T-helper 1 cell treated with Interleukin-12 subunit alpha and Interleukin-12 subunit beta and Interleukin-4 antibody, amounts not matched to agents 30 μg/mL and 1 μg/mL, for 36 hours (primary cell): ENCODE measurements around the gene COL9A3.

ENCODE experiments used
- H3K27ac Mint-ChIP-seq: one replicate; pipeline ENCODE4 v1.8.0; 2021; ENCODE audit warnings: mild to moderate bottlenecking, mixed read lengths
- H3K27me3 Mint-ChIP-seq: one replicate; pipeline ENCODE4 v1.8.0; 2021; ENCODE audit warnings: low read depth, mixed read lengths
- H3K36me3 Mint-ChIP-seq: one replicate; pipeline ENCODE4 v1.8.0; 2021; ENCODE audit warnings: low read depth, mixed read lengths
- H3K4me1 Mint-ChIP-seq: one replicate; pipeline ENCODE4 v1.8.0; 2021; ENCODE audit warnings: low read depth, mixed read lengths
- H3K4me3 Mint-ChIP-seq: one replicate; pipeline ENCODE4 v1.8.0; 2021; ENCODE audit warnings: mild to moderate bottlenecking, moderate library complexity, mixed read lengths
- H3K9me3 Mint-ChIP-seq: one replicate; pipeline ENCODE4 v1.8.0; 2021; ENCODE audit warnings: mixed read lengths

Gene COL9A3

GRCh38 chr20:62826646-62827310, 9.9 kb downstream of the COL9A3 start:
- no peak overlapping the region for H3K27ac Mint-ChIP-seq

DNA sequence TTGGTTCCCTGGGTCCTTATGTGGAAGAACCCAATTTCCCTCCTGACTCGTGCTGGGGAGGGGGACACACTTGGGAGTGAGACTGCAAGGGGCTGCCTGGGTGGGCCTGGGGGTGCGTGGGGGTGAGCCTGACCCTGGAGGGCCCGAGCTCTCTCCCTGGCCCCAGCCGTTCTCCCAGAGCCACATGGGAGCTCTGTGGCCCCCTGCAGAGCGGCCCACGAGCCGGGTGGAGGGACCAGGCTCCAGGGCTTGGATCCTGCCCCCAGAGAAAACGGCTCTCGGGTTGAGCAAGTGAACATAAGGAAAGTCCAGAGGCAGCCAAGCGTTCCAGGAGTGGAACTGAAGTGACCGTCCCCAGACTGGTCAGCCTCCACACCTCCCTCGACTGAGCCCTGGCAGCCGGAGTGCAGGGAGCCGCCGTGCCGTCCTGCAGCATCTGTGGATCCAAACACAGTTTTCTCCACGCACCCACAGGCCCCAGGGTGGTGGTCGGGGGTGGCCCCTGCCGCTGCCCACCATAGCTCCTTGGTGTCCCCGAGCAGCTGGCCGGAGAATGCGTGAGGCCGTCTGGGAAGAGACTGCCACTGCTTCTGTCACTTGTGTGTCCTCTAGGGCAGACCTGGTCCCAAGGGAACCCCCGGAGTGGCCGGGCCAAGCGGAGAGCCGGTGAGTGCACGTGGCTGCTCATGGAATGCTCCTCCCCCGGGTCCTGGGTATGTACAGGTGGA, 10.6 kb downstream of the COL9A3 start:
- H3K4me3 Mint-ChIP-seq = no peak overlapping the region
- no peaks in the 10 kb centered on the region for H3K36me3 Mint-ChIP-seq
- H3K9me3 Mint-ChIP-seq = no peaks in the 10 kb centered on the region
- H3K27me3 Mint-ChIP-seq = no peaks in the 10 kb centered on the region
- peaks cover 9% of the 10 kb centered on the region for H3K4me1 Mint-ChIP-seq
- H3K27ac Mint-ChIP-seq = no peak overlapping the region

More at GRCh38 chr20:62826646-62827310, 9.9 kb downstream of the COL9A3 start:
- no peaks in the 10 kb centered on the region for H3K36me3 Mint-ChIP-seq
- H3K4me3 Mint-ChIP-seq = no peak overlapping the region
- H3K27me3 Mint-ChIP-seq = no peaks in the 10 kb centered on the region
- H3K4me1 Mint-ChIP-seq = peaks cover 5% of the 10 kb centered on the region
- H3K9me3 Mint-ChIP-seq = no peaks in the 10 kb centered on the region

DNA sequence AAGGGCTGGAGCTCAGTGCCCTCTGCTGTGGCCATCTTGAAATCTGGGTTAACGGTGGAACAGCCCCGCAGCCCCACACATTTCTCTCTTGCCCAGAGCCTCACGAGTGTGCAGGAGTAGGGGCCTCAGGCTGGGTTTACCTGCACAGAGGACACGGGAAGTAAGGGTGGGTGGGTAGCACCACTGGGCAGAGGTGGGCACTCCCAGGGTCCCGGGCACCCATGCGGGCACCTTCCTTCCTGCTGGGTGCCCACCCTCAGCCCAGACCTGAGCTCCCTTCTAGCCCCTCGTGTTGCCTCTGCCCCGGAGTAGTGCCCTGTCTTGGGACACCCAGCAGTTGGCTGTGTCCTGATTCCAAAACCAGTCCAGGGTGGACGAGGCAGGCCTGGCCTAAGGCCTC, 11.2 kb downstream of the COL9A3 start:
- Mint-ChIP-seq H3K36me3 (no peaks in the 10 kb centered on the region), H3K4me3 (no peak overlapping the region), H3K27me3 (no peaks in the 10 kb centered on the region), H3K9me3 (no peaks in the 10 kb centered on the region), H3K4me1 (peaks cover 10% of the 10 kb centered on the region), H3K27ac (no peak overlapping the region)

- Mint-ChIP-seq H3K27me3 (no peaks in the 10 kb centered on the region), H3K4me3 (no peak overlapping the region), H3K27ac (no peak overlapping the region), H3K36me3 (no peaks in the 10 kb centered on the region), H3K4me1 (peaks cover 10% of the 10 kb centered on the region), H3K9me3 (no peaks in the 10 kb centered on the region)
Observed at GRCh38 chr20:62828511-62829230, 11.8 kb downstream of the COL9A3 start.

DNA sequence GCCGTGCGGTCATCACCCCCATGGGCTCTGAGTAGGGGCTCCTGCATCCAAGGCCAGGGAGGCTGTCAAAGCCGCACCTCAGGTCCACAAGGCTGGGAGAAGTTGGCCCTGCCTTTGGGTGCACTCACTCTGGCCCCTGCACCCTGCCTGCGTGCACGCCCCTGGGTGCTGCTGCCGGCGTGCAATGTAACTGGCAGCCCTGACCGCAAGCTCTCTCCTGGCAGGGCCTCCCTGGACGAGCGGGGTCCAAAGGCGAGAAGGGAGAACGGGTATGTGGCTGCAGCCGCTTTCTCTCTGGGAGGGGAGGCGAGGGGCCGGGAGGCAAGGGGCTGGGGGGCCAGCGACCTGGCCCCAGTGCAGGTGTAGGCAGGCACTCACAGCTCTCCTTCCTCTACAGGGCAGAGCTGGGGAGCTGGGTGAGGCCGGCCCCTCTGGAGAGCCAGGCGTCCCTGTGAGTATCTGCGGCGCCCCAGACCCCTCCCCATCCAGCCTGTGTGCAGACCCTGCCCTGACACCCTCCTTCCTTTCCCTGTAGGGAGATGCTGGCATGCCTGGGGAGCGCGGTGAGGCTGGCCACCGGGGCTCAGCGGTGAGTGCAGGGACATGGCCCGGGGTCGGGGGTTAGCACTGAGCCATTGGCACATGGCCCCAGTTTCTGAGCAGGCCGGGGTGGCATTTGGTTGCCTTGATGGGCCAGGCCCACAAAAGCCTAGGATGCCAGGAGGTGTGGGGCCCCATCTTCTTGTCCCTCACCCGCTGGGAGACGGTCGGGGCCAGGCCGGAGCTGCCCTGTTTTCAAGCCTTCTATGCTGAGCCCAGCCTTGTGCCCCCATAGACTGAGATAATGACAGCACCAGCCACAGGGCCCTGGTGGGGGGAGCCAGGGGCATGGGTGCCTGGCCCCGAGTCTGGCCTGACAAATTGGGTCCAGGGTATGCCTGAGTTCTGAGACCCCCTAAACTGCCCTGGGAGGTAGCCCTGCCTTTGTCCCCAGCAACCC, 12.7 kb downstream of the COL9A3 start:
- H3K9me3 Mint-ChIP-seq = no peaks in the 10 kb centered on the region
- no peak overlapping the region for H3K27ac Mint-ChIP-seq
- no peaks in the 10 kb centered on the region for H3K36me3 Mint-ChIP-seq
- no peak overlapping the region for H3K4me3 Mint-ChIP-seq
- peaks cover 10% of the 10 kb centered on the region for H3K4me1 Mint-ChIP-seq
- H3K27me3 Mint-ChIP-seq = no peaks in the 10 kb centered on the region

GRCh38 chr20:62830251-62830650, 13.4 kb downstream of the COL9A3 start:
- H3K9me3 Mint-ChIP-seq = no peaks in the 10 kb centered on the region
- no peak overlapping the region for H3K27ac Mint-ChIP-seq

DNA sequence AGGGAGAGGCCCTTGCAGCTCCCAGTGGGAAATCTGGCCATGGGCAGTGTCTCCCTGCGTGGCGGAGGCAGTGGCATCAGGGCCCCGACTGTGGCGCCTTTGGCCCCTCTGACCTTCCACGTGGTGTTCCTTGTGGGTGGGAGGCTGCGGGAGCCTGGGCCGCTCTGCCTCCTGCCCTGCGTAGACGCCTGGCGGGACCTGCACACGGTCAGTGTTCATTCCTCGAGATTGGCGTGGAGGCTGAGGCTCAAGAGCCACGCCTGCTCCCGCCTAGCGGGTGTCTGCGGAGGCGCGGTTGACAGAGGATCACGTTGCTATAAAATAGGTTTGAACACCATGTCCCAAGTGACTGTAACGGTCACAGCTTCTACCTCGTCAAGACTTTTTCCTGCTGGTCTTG, 14.0 kb downstream of the COL9A3 start:
- no peaks in the 10 kb centered on the region for H3K27me3 Mint-ChIP-seq
- H3K36me3 Mint-ChIP-seq = no peaks in the 10 kb centered on the region
- peaks cover 10% of the 10 kb centered on the region for H3K4me1 Mint-ChIP-seq
- H3K4me3 Mint-ChIP-seq = no peak overlapping the region
- H3K27ac Mint-ChIP-seq = no peak overlapping the region
- no peaks in the 10 kb centered on the region for H3K9me3 Mint-ChIP-seq

More at GRCh38 chr20:62830251-62830650, 13.4 kb downstream of the COL9A3 start:
- no peaks in the 10 kb centered on the region for H3K36me3 Mint-ChIP-seq
- H3K4me1 Mint-ChIP-seq = peaks cover 10% of the 10 kb centered on the region
- no peak overlapping the region for H3K4me3 Mint-ChIP-seq
- H3K27me3 Mint-ChIP-seq = no peaks in the 10 kb centered on the region

- Mint-ChIP-seq H3K4me3 (no peak overlapping the region), H3K27ac (no peak overlapping the region), H3K4me1 (peaks cover 10% of the 10 kb centered on the region), H3K9me3 (no peaks in the 10 kb centered on the region), H3K27me3 (no peaks in the 10 kb centered on the region), H3K36me3 (no peaks in the 10 kb centered on the region)
Observed at GRCh38 chr20:62831361-62831788, 14.5 kb downstream of the COL9A3 start.

GRCh38 chr20:62831854-62832211, 15.0 kb downstream of the COL9A3 start:
- Mint-ChIP-seq H3K9me3 (no peaks in the 10 kb centered on the region), H3K36me3 (no peaks in the 10 kb centered on the region), H3K4me3 (no peak overlapping the region), H3K27ac (peak overlapping the region; percentile 7), H3K27me3 (no peaks in the 10 kb centered on the region), H3K4me1 (peaks cover 10% of the 10 kb centered on the region)

- H3K4me1 Mint-ChIP-seq = peaks cover 10% of the 10 kb centered on the region
- H3K27me3 Mint-ChIP-seq = no peaks in the 10 kb centered on the region
- no peak overlapping the region for H3K4me3 Mint-ChIP-seq
- no peaks in the 10 kb centered on the region for H3K36me3 Mint-ChIP-seq
- H3K9me3 Mint-ChIP-seq = no peaks in the 10 kb centered on the region
- peak overlapping the region; percentile 52 for H3K27ac Mint-ChIP-seq
Observed at GRCh38 chr20:62832212-62832922, 15.5 kb downstream of the COL9A3 start.

DNA sequence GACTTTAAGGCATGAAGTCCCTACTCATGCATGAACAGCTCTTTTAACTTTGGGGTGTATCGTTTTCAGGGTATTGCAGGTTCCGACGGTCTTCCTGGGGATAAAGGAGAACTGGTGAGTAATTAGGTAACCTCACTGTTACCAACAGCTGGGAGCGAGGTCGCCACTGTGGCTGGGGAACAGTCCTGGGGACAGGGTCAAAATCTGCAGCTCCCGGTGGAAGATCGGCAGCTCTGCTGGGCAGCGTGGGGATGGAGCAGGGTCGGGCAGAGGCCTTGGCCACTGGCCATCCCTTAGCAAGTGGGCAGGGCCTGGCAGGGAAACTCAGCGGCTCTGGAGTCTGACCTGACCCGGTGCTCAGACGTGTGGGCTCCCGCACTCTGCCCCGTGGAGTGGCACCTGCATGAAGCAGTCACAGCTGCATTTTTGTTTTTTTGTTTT, 16.1 kb downstream of the COL9A3 start:
- Mint-ChIP-seq H3K4me1 (peaks cover 10% of the 10 kb centered on the region), H3K36me3 (no peaks in the 10 kb centered on the region), H3K4me3 (no peak overlapping the region), H3K9me3 (no peaks in the 10 kb centered on the region), H3K27ac (no peak overlapping the region), H3K27me3 (no peaks in the 10 kb centered on the region)

DNA sequence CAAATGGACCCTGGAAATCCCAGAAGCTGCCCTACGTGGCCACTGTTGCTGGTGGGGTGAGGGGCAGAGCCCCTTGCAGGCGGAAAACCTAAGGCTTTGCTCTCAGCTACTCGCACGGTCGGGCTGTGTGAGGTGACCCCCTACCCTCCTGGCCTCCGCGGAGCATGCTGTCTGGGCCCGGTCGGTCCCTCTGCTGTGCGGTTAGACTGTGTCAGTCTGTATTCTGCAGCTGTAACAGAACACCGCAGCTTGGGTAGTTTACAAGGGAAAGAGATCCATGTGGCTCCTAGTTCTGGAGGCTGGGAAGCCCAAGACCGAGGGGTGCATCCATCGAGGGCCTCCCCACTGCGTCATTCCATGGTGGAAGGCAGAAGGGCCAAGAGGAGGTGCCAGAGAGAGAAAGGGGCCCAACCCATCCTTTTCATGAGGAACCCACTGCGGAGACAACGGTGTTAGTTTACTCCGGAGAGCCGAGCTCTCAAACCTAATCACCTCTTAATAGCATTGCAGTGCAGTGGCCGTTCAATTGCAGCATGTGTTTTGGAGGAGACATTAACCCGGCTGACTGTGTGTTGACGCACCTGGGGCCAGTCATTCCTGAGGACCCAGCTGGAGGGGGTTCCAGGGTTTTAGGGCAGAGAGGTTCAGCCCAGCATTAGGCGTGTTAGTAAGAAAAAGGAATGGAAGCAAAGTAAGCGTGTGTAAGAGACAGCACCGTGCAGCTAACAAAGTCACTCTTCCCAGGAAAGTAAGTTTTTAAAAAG, 18.3 kb downstream of the COL9A3 start:
- H3K9me3 Mint-ChIP-seq = no peaks in the 10 kb centered on the region
- H3K4me1 Mint-ChIP-seq = peaks cover 10% of the 10 kb centered on the region
- no peak overlapping the region for H3K27ac Mint-ChIP-seq
- H3K36me3 Mint-ChIP-seq = no peaks in the 10 kb centered on the region
- H3K4me3 Mint-ChIP-seq = no peak overlapping the region
- no peaks in the 10 kb centered on the region for H3K27me3 Mint-ChIP-seq
